ENCODE measurements around the gene UTP11. TPM values are rescaled to one million over a fixed set of nuclear protein-coding genes. Genes with fewer than 3 reads are reported as not detected.

Gene UTP11
- total RNA-seq, 1 experiment from 2014 or later, result 53.8 TPM

GRCh38 chr1:38059635-38060250 lies 47.2 kb downstream of the UTP11 start:
- H3K4me1 ChIP-seq (ENCODE audit: control insufficient read depth, insufficient read depth, low read length), result no peaks in the 10 kb centered on the region
- intact Hi-C loops (cut with micrococcal nuclease; ENCODE audit: unreplicated experiment), result no loop called here
- POLR2A ChIA-PET, result no interaction called here
- ATAC-seq, result no peak
- no peak for TF ChIP-seq TCF7L2 (IDR thresholded peaks at IDR 0.05; ENCODE audit: low read depth, low read length)
- no peak for TF ChIP-seq SIN3A (IDR thresholded peaks at IDR 0.05; ENCODE audit: borderline replicate concordance, insufficient read depth, low read depth, low read length)
- TF ChIP-seq, protein P1, sequence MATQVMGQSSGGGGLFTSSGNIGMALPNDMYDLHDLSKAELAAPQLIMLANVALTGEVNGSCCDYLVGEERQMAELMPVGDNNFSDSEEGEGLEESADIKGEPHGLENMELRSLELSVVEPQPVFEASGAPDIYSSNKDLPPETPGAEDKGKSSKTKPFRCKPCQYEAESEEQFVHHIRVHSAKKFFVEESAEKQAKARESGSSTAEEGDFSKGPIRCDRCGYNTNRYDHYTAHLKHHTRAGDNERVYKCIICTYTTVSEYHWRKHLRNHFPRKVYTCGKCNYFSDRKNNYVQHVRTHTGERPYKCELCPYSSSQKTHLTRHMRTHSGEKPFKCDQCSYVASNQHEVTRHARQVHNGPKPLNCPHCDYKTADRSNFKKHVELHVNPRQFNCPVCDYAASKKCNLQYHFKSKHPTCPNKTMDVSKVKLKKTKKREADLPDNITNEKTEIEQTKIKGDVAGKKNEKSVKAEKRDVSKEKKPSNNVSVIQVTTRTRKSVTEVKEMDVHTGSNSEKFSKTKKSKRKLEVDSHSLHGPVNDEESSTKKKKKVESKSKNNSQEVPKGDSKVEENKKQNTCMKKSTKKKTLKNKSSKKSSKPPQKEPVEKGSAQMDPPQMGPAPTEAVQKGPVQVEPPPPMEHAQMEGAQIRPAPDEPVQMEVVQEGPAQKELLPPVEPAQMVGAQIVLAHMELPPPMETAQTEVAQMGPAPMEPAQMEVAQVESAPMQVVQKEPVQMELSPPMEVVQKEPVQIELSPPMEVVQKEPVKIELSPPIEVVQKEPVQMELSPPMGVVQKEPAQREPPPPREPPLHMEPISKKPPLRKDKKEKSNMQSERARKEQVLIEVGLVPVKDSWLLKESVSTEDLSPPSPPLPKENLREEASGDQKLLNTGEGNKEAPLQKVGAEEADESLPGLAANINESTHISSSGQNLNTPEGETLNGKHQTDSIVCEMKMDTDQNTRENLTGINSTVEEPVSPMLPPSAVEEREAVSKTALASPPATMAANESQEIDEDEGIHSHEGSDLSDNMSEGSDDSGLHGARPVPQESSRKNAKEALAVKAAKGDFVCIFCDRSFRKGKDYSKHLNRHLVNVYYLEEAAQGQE (IDR thresholded peaks at IDR 0.05; ENCODE audit: insufficient read depth in 1 of 2, low read depth in 2 of 2, low read length in 1 of 2), result no peak
- TF ChIP-seq, protein P2, sequence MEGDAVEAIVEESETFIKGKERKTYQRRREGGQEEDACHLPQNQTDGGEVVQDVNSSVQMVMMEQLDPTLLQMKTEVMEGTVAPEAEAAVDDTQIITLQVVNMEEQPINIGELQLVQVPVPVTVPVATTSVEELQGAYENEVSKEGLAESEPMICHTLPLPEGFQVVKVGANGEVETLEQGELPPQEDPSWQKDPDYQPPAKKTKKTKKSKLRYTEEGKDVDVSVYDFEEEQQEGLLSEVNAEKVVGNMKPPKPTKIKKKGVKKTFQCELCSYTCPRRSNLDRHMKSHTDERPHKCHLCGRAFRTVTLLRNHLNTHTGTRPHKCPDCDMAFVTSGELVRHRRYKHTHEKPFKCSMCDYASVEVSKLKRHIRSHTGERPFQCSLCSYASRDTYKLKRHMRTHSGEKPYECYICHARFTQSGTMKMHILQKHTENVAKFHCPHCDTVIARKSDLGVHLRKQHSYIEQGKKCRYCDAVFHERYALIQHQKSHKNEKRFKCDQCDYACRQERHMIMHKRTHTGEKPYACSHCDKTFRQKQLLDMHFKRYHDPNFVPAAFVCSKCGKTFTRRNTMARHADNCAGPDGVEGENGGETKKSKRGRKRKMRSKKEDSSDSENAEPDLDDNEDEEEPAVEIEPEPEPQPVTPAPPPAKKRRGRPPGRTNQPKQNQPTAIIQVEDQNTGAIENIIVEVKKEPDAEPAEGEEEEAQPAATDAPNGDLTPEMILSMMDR (IDR thresholded peaks at IDR 0.05), result no peak
- TF ChIP-seq POLR2AphosphoS5 (IDR thresholded peaks at IDR 0.05; ENCODE audit: low read depth, low read length), result no peak
- H3K27me3 ChIP-seq (ENCODE audit: control insufficient read depth, insufficient read depth, low read length), result no peaks in the 10 kb centered on the region
- H3K36me3 ChIP-seq (ENCODE audit: control insufficient read depth, insufficient read depth, low read length), result no peaks in the 10 kb centered on the region
- no TSS peak for BruUV-seq (replicated peaks)
- in situ Hi-C loops (cut with HindIII; ENCODE audit: low pct_unique_long_range_greater_than_20kb, low sequenced_read_pairs), result no loop called here
- no peak overlapping the region for H3K27ac ChIP-seq (ENCODE audit: low read length)
- no peak for DNase-seq (ENCODE audit: low read depth, low spot score)
- no peak overlapping the region for H3K4me3 ChIP-seq (ENCODE audit: low read depth in 2 of 2, low read length in 2 of 2)
- H3K9me3 ChIP-seq (ENCODE audit: control insufficient read depth, insufficient read depth, low read depth, low read length), result no peaks in the 10 kb centered on the region
- CTCF ChIA-PET, result no interaction called here

DNA sequence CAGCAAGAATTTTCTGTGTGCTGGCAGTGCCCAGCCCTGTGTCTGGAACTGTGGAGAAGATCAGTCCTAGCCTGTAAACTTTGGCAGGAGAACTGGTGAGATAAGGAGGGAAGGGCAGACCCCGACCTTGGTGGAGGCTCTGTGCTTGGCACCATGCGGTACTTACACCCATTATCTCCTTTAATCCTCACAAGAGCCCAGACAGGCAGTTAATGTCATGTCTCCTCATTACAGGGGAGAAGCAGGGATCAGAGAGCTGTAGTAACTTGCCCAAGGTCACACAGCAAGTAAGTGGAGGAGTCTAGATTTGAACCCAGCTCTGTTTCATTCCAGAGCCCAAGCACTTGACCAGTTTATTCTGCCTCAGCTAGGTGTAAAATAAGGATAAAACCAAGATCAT lies 48.0 kb downstream of the UTP11 start:
- TF ChIP-seq SIN3A (IDR thresholded peaks at IDR 0.05; ENCODE audit: borderline replicate concordance, insufficient read depth, low read depth, low read length) (no peak), POLR2AphosphoS5 (IDR thresholded peaks at IDR 0.05; ENCODE audit: low read depth, low read length) (no peak), TCF7L2 (IDR thresholded peaks at IDR 0.05; ENCODE audit: low read depth, low read length) (no peak)
- TF ChIP-seq, protein P1 (IDR thresholded peaks at IDR 0.05; ENCODE audit: insufficient read depth in 1 of 2, low read depth in 2 of 2, low read length in 1 of 2), result no peak
- TF ChIP-seq, protein P2 (IDR thresholded peaks at IDR 0.05), result no peak
- POLR2A ChIA-PET, result no interaction called here
- Histone ChIP-seq H3K36me3 (ENCODE audit: control insufficient read depth, insufficient read depth, low read length) (no peaks in the 10 kb centered on the region), H3K27me3 (ENCODE audit: control insufficient read depth, insufficient read depth, low read length) (no peaks in the 10 kb centered on the region), H3K9me3 (ENCODE audit: control insufficient read depth, insufficient read depth, low read depth, low read length) (no peaks in the 10 kb centered on the region), H3K27ac (ENCODE audit: low read length) (no peak overlapping the region), H3K4me1 (ENCODE audit: control insufficient read depth, insufficient read depth, low read length) (no peaks in the 10 kb centered on the region), H3K4me3 (ENCODE audit: low read depth in 2 of 2, low read length in 2 of 2) (no peak overlapping the region)
- DNase-seq (ENCODE audit: low read depth, low spot score) (no peak), ATAC-seq (no peak)
- BruUV-seq (replicated peaks), result no TSS peak
- CTCF ChIA-PET, result no interaction called here
- in situ Hi-C loops (cut with HindIII; ENCODE audit: low pct_unique_long_range_greater_than_20kb, low sequenced_read_pairs), result no loop called here
- intact Hi-C loops (cut with micrococcal nuclease; ENCODE audit: unreplicated experiment), result no loop called here

All from Panc1 (cell line).